Activated gamma-delta T cell treated with Interleukin-2 at 50 U/mL for 16 hours (primary cell): ENCODE measurements around the gene SGCE.

Source experiments
- DNase-seq: peaks from one replicate; pipeline ENCODE4 v3.0.0-alpha.2; 2020

The SGCE gene

DNA sequence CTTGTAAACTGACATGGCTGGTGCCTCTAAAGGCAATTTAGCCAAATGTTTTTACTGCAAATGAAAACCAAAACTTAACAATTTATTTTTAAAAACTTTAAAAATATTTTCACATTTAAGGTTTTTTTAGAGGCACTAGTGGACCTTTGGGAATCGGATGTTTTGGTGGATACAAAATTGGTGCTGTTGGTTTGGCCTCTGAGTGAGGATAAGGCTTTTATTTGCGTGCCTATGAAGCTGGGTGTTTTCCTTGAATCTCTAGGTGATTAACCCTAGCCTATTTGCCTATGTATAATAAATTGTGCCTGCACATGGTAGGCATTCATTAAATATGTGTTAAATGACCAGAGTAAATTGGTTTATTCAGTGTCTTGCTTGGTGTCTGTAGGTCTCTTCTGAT, 2.9 kb upstream of the SGCE start:
- DNase-seq, result no peak

DNA sequence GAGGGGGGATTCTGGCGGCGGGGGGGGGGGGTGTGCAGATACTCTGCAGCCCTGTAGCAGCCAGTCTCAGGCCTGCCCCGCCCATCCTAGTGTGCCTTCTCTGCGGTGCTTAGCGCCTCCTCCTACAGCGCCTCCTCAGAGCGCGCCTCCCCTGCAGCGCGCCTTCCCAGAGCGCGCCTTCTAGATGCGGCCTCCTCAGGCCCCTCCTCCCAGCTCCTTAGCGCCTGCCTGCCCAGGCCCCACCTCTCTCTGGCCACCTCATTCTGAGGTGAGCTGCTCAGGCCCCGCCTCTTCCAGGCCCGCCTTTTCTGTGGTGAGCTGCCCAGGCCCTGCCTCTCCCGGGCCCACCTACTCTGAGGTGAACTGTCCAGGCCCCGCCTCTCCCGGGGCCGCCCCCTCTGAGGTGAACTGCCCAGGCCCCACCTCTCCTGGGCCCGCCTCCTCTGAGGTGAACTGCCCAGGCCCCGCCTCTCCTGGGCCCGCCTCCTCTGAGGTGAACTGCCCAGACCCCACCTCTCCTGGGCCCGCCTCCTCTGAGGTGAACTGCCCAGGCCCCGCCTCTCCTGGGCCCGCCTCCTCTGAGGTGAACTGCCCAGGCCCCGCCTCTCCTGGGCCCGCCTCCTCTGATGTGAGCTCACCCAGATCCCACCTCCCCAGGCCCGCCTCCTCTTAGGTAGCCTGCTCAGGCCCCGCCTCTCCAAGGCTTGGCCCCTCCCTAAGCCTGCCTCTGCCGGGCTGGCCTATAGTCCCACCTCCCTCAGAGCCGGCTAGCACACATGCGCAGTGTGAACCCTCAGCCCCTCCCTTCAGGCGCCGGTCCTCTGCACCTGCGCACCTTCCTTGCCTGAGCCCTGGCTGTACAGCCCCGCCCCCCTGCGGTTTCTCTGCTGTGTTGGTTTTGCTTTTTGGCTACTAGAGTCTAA, 2.1 kb upstream of the SGCE start:
- DNase-seq, result peak; percentile 92

DNA sequence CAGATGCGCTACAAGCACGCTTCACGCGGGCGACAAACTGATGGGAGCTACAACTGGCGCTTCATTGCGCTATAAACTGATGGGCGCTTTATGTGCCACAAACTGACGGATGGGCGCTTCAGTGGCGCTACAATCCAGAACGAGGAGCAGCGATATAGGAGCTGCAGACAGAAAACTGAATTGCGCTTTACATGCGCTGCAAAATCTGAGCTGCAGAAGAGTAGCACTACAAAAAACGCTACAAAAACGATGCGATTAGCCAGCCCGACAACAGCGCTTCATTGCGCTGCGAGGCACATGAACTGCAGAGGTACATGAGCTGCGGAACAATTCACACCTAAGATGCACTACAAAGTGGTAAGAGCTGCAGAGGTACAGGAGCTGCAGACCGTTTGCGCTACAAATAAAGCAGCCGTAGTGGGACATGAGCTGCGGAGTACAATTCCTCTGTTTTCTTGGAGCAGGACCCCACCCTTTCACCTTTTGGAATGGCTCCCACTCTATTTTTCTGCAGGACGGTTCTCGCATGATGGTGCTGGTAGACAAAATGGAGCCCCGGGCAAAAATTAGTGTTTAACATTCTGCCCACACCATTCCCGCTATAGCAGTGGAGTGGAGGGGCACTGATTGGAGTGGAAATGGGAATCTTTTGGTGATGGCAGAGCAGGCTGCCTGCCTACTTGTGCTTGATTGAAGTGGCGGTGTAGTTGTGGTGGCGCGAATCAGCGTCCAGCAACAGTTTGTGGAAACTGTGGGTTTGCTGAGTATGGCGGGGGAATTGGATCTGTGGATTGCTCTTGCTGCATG, 1.2 kb upstream of the SGCE start:
- peak; percentile 16 for DNase-seq

DNA sequence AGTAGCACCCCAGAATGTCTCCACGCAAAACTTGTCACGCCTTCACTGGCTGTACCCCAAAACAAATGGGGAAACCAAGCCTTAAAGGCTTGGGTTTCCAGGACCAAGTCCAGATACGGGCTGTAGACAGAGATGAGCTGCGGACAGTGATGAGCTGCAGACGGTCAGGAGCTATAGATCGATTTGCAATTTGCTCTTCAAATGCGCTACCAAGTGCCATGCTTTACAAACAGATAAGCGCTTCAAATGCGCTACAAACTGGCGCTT, 658 bp upstream of the SGCE start:
- no peak for DNase-seq

DNA sequence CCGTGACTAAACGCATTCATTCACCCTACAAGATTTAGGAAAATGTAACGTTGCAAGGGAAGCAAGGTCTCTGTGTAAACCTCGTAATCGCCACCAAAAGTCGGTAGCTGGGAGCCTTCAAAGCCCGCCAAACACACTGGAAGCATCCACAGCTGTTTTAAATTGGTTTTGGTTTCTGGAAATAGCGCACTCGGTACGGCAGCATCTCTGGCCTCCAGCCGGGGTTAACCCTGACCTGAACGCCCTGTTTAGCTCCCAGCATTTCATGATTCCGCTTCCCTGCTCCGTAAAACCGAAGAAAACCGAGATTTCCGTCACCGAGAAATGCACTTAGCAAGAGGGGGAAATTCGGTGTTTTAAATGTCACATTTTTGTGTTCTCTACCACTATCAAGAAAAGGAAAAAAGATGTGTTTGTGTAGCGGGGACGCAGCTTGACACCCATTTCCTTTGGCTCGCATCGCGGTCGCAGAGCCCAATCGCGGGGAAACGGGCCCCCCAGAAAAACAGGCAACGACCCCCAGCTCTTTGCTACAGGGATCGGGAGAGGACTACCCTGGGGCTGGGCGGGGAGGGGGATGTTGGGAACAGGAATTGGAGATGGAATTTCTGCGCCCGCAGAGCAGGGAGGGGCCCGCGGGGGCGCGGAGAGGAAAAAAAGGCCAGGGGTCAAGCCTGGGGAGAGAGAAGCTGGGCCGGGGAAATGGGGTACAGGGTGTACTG, 646 bp downstream of the SGCE start:
- no peak for DNase-seq

DNA sequence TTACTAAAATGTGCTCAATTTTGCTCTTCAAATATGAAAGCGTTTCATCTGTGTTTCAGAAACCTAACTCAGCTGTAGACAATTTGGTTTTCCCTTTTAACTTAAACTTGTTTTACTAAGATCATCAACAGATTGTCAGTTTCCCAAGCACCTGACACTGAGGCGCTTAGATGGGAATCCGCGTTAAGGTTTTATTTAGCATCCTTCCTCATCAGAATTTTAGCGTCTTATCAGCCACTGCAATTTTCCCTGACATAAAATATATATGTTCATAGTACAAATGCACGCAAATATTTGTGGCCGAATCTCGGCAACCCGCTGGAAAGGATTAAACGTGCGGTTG, 1.2 kb downstream of the SGCE start:
- no peak for DNase-seq

DNA sequence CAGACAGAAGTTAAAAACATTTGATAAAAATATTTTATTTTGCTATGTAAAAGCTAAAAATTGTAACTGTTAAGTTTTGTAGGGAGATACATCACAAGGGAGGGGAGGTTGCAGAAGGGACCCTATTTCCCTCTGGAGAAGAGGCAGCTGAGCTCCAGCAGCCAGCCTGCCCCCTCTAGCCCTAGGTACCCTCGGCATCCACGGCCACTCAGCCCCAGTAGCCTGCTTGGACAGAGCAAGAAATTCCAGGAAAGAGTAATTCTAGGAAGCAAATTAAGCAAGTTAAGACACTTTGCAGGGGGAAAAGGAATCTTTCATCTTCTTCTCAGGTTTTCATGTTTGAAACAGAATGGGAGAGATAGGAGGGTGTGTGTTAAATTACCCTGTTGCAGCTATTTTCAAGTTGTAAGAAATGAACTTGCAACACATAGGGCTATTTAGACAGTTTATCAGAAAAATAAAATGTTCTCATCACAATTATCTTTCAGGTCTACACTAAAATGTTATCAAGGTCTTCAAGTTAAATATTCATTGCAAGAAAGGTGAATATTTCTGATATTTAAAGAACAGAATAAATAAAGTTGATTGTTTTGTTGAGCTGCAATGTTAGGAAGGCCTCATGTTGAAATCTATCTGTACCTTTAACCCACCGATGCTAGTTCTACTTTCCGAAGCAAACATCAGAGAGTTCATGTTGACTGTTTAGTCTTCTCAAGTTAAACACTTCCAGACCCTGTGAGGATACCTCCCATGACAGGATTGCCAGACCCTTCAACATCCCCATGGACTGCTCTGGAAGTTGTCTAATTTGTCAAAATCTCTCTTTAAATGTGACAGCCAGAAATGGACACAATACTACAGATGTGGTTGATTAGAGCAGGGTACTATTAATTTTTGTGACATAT, 5.5 kb downstream of the SGCE start:
- DNase-seq, result no peak

DNA sequence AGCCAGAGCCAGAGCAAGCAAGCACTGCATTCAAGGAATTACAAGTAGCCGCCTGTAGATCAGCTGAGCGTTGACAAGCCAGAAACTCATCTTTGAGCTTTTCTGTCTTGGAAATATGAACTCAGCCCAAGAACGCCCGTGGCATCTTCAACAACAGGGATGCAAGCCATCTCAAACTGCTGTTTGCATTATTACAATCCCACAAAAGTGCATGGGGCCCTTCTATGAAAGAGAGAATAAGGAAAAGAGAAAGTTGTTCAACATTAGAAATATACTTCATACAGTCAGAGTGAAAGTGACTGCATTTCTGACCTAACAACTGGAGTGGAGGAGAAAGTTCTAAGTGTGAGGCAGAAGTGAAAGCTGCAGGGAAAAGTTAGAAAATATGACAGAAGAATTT, 6.5 kb downstream of the SGCE start:
- no peak for DNase-seq

DNA sequence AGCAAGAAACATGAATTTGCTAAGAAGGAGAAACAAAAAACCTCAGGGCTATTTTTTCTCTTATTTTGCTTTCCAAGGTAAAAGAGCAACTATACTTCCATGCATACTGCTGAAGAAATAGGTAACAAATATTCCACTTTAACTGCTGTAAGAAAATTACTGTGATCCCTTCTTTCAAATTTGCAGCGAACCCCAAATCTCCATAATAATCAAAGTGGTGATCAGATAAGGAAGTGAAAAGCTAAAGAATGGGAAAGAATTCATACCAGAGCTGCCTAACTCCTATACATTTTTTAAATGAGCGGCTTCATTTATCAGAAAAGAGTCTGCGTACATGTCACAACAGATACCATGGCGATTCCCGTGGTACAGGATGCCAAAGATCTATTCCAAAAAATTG, 7.2 kb downstream of the SGCE start:
- DNase-seq, result no peak

DNA sequence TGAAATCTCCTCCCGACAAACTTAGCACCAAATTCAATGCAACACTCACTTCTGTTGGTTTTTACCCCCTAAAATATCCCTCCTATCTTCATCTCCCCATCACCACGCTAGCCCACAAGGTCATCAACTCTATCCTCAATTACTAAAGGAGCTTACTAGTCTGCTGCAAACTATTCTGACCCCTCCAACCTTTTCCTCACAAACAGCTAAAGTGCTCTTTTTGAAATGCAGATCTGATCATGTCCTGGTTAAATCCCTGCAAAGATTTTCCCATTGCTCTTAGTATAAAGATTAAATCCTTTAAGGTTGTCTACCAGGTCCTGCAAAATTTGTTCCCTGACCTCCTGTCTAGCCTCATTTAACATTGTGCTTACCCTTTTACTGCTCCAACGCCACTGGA, 8.6 kb downstream of the SGCE start:
- DNase-seq, result no peak

DNA sequence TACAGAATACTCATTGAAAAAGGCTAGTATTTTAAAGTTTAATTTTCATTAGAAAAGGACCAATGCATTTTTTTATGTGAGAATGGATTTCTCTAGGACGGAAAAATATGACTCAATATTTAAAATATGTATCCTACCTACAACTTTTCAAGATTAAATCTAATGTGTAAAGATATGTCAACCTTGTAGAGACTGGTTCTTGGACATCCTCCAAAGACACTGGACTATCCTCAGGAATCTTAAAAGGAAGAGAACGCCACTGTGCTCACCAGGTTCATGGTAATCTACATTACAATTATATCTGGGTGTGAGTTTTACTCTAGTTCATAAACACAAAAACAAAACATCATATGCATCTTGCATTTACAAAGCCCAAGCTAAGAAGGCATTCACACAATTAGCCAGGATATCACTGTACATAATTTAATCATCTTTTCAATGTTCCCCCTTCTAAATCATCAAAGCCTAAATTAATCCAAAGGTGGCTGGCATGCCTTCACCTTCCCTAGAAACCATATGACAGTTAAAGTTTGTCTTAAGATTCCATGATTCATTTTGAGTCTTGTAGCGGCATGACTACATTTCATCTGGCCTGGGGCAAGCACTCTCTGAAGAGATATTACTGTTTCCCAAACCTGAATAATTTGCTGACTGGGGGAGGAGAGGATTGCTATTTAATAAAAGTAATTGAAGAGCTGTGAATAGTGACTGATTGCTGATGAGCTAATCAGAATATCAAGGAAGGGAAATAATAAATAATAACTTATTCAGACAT, 12.0 kb downstream of the SGCE start:
- no peak for DNase-seq

DNA sequence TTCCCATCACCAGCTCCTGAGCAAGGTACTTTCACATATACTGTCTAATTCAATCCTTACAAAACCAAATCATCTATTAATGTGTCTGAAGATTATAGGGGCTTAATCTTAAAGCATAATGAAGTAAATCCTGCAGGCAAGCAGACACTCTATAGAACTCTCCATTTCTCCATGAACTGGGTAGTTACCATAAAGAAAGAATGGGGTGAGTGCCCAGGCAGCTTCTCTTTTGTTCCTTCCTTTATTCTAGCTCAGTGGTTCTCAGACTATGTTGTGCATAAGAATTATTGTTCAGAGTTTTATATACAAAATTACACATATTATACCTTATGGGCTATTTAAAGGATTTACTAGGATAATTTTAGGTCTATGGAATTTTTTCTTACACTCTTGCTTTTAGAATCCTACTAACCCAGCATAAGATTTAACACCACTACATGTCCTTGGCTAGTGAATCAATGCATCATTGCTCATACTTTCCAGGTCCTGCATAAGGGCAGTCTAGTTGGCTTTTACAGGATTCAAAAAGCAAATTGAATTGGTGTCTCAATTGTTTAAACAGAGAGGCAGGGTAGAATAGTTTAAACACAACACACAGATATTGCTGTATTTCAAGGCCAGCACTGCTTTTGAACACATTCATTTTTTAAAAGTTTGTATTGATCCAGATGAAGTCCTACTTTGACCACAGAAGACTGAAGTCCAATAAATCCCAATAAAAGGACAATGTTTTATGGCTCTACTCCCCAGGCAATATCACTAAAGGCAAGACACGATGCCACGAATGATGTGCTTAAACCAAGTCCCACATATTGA, 12.9 kb downstream of the SGCE start:
- DNase-seq, result no peak

DNA sequence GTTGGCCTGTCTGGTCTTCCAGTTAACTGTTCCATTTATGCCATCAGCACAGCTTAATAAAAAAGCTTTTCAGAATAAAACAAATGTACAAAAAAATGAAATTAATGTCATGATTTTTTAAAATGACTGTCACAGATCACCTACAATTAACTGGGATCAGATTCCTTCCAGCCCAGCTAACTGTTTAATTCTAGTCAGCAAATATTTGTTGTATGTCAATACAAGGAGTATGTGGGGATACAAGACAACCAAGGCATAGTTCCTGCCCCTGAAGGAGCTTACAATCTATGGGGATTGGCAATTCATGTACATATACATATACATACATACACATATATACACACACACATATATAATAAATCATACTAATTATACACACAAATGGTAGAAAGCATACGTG, 16.5 kb downstream of the SGCE start:
- DNase-seq, result no peak

DNA sequence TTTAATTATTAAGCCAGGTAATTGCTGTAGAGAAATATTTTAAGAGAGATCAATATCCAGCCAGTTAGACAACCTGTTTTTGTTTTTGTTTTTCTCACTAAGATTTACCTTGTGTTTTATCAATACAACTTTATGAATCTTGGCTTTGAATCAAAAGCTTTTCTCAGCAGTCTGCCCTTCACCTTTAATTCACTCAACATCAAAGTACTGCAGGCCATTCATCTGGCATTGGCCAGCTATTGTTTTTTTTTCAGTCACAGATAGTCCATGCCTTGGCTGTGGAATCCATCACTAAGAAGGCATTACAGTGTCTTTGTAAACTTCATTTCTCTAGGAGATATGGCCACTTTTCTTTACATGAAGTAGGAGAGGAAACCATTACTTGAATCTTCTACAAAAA, 20.2 kb downstream of the SGCE start:
- no peak for DNase-seq

DNA sequence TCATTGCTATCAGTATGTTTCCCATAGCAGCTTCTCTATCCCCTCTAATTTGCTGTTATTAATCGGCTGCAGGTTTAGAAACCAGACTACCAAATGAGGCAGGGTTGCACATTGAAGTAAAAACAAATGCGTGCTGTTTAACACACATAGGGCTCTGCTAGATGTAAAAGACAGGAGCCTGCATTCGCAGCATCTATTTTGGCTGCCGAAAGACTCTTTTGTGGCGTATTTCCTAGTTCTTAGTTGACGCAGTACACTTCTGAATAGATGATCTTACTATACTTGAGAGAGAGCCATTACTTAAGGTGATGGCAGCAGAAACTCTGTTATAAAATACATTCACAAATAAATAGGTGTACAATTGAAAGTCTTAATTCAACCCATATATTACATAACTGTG, 21.4 kb downstream of the SGCE start:
- no peak for DNase-seq

DNA sequence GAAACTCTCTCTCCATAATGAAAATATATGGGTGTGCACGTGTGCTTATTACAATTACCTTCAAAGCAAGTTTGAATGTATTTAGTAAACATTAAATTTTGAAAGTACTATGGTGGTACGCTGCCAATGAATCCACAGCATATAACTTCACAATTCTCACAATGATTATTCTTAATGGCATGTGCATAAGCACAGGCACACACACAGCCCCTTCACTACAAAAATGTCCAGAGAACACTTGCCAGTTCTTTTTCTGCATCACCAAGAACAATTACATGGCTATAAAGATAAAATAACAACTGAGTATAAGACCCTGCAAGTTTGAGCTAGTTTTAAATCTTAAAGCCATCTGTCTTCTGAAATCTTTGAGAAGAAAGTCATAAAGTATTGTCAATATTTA, 22.2 kb downstream of the SGCE start:
- DNase-seq, result no peak

DNA sequence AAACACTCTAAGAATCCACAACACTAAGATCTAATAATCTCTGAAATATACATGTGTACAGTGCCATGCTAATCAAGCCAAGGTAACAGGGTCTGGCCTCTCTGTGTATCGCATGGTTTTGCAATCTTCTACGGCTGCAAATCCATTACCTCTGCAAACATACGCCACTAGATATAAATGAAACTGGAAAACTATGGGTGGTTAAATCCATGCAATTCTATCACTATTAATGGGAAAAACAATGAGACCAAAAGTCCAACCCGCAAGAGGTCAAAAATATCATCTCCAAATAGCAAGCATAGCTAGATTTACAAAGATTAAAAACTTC, 23.0 kb downstream of the SGCE start:
- DNase-seq, result no peak

DNA sequence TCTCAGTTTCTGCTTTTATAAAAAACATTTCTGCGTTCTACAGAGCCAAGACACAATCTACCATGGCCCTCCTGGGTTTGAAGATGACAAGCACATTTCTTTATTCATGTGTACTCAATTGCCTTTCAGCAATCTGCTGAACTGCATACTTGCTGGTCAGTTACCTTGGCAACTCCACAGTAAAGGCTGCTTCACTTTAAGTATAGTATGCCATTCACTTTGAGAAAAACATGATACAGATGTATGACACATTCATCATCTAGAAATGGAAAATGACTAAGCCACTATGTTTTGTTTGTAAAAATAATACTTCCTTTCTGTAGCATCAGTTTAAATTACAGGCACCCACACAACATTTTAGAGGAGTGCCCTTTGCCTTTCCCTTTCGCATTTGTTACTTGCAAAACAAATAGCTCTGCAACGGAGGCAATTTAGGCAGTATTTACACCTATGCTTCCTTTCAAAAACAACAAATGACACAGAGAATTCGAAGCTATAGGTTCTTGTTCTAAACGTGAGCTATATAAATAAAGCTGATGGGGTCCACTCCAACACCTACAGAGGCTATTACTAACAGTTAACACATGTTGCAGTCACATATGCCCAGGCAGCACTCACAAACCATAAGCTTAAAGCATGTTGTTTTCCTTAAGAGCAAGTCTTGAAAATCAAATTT, 23.5 kb downstream of the SGCE start:
- no peak for DNase-seq

DNA sequence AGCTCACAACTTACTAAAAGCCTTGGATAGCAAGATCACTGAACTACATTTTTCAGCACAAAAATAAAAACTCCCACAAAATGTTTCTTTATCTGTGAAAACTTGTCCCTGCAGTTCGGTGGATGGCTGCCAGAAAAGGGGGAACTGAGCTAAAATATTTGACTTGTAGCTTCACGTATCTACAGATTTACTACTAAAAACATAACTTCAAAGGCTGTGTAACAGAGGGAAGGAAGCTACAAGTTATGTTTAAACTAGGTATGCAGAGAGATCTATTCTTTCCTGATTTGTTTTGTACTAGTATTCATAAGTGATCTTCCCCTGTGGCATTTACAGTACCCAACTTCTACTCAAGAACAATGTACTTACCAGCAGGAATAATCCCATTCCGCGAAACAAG, 25.1 kb downstream of the SGCE start:
- no peak for DNase-seq

DNA sequence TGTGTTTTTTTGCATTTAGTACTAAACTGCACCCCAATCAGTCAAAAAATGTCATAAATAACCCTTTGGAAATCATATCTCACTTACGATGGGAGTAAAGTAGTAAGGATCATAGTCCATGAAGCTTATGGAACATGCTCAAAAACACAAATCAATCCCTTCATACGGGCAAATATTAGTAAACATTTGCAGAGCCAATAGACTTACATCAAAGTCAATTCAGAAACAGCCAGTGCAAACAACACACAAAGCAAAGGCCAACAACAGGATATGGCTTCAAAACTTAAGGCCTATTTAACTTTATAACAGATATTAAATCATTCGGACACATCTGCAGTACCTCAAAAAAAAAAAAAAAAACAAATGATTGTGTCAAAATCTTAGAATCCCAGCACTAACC, 32.1 kb downstream of the SGCE start:
- DNase-seq, result no peak

DNA sequence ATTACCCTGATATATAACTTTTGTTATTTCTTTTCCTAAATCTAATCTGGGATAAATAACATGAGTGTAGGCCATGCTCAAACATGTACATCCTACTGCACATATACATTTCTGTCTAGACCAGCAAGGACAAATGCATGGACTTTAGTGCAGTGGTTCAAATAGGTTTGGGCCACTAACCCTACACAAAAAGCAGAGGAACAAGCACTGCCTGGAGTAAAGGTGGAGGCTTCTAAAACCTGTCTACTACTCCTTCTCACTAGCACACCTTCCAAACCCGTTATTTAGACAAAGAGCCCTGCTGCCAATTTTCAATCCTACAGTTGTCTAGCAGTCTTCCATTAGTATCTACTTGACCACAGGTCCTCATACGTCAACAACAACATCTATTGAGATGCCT, 34.8 kb downstream of the SGCE start:
- DNase-seq, result no peak
